Measurements from ENCODE around the gene SORBS1.

The SORBS1 gene

GRCh38 chr10:95394161-95394880, 166.8 kb downstream of the SORBS1 start:
- TF ChIP-seq, protein P1, sequence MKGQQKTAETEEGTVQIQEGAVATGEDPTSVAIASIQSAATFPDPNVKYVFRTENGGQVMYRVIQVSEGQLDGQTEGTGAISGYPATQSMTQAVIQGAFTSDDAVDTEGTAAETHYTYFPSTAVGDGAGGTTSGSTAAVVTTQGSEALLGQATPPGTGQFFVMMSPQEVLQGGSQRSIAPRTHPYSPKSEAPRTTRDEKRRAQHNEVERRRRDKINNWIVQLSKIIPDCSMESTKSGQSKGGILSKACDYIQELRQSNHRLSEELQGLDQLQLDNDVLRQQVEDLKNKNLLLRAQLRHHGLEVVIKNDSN (IDR thresholded peaks at IDR 0.05), result peak; percentile 47; the same call in 1 of the 2 replicates
- TF ChIP-seq RAD21 (IDR thresholded peaks at IDR 0.05; ENCODE audit: low read depth), result no peak

DNA sequence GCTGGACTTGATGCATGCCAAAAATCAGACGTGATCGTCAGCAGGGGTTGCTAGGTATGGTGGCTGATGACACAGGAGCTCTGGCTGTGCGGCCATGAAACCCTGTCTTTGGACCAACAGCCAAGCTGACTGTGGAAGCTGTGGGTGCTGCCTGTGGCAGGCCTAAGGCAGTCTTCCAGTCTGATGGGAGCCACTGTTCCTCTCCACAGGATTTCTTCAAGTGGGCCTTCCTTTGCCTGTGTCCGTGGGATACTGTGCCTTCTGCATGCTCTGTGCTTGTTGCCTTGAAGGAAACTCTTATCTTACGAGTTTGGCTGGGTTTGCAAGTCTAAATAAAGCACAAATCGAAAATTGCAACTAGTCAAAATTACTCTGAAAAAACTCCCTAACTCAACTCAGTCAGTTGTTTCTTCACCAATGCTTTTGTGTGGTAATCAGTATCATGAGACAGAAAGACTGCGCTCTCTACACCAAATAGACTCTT, 168.4 kb downstream of the SORBS1 start:
- TF ChIP-seq, protein P2, sequence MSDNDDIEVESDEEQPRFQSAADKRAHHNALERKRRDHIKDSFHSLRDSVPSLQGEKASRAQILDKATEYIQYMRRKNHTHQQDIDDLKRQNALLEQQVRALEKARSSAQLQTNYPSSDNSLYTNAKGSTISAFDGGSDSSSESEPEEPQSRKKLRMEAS (IDR thresholded peaks at IDR 0.05), result no peak
- TF ChIP-seq, protein P1 (IDR thresholded peaks at IDR 0.05), result no peak
- TF ChIP-seq CEBPB (IDR thresholded peaks at IDR 0.05) (no peak), ZBTB7A (IDR thresholded peaks at IDR 0.05; ENCODE audit: low read depth) (no peak), TCF12 (IDR thresholded peaks at IDR 0.05; ENCODE audit: low read depth) (no peak), RAD21 (IDR thresholded peaks at IDR 0.05; ENCODE audit: low read depth) (no peak), CREB1 (IDR thresholded peaks at IDR 0.05; ENCODE audit: low read depth) (no peak)

GRCh38 chr10:95392217-95392584, 169.0 kb downstream of the SORBS1 start:
- TF ChIP-seq EGR1 (IDR thresholded peaks at IDR 0.05), result no peak
- no peak for TF ChIP-seq YY1 (IDR thresholded peaks at IDR 0.05; ENCODE audit: low read depth)
- no peak for TF ChIP-seq TCF12 (IDR thresholded peaks at IDR 0.05; ENCODE audit: low read depth)
- no peak for TF ChIP-seq CEBPB (IDR thresholded peaks at IDR 0.05)
- no peak for TF ChIP-seq FOXM1 (IDR thresholded peaks at IDR 0.05; ENCODE audit: borderline replicate concordance, low read depth)

GRCh38 chr10:95391581-95392216, 169.5 kb downstream of the SORBS1 start:
- no peak for TF ChIP-seq EP300 (IDR thresholded peaks at IDR 0.05; ENCODE audit: borderline replicate concordance)
- TF ChIP-seq, protein P2 (IDR thresholded peaks at IDR 0.05), result no peak
- TF ChIP-seq FOXM1 (IDR thresholded peaks at IDR 0.05; ENCODE audit: borderline replicate concordance, low read depth), result no peak
- TF ChIP-seq NFIC (IDR thresholded peaks at IDR 0.05), result no peak
- TF ChIP-seq REST (IDR thresholded peaks at IDR 0.05; ENCODE audit: low read depth), result peak; percentile 91
- no peak for TF ChIP-seq CEBPB (IDR thresholded peaks at IDR 0.05)
- no peak for TF ChIP-seq YY1 (IDR thresholded peaks at IDR 0.05; ENCODE audit: low read depth)
- TF ChIP-seq, protein P1 (IDR thresholded peaks at IDR 0.05), result no peak; the same call in 1 of the 2 replicates
- no peak for TF ChIP-seq TCF12 (IDR thresholded peaks at IDR 0.05; ENCODE audit: low read depth)
- TF ChIP-seq TEAD4 (IDR thresholded peaks at IDR 0.05), result 0 out of 2 replicates have a peak, but pooled peaks have one; percentile 22
- TF ChIP-seq RAD21 (IDR thresholded peaks at IDR 0.05; ENCODE audit: low read depth), result peak; percentile 21; the same call in 1 of the 2 replicates
- TF ChIP-seq EGR1 (IDR thresholded peaks at IDR 0.05), result no peak
- no peak for TF ChIP-seq CREB1 (IDR thresholded peaks at IDR 0.05; ENCODE audit: low read depth)
- TF ChIP-seq TAF1 (IDR thresholded peaks at IDR 0.05; ENCODE audit: low read depth), result no peak
- no peak for TF ChIP-seq ZBTB7A (IDR thresholded peaks at IDR 0.05; ENCODE audit: low read depth)

DNA sequence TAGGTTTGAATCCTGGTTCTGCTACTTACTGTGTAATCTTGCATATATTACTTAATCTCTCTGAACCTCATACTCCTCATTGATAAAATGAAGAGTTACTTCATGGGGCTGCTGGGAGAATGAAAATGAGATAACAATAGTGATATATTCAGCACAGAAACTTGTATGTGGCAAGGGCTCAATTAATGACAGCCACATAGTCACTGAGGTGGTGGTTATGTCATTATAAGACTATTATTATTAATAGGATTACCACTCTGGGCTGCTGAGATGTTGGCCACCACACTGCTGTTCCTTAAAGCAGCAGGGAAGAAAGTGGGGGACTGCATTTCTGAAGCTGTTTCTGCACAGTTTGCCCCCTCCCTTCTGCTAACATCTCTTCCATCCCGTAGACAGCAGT, 170.0 kb downstream of the SORBS1 start:
- TF ChIP-seq REST (IDR thresholded peaks at IDR 0.05; ENCODE audit: low read depth) (no peak), ZBTB7A (IDR thresholded peaks at IDR 0.05; ENCODE audit: low read depth) (no peak), EGR1 (IDR thresholded peaks at IDR 0.05) (no peak), TEAD4 (IDR thresholded peaks at IDR 0.05) (no peak), CEBPB (IDR thresholded peaks at IDR 0.05) (no peak), NFIC (IDR thresholded peaks at IDR 0.05) (no peak), TCF12 (IDR thresholded peaks at IDR 0.05; ENCODE audit: low read depth) (no peak), CREB1 (IDR thresholded peaks at IDR 0.05; ENCODE audit: low read depth) (no peak), TAF1 (IDR thresholded peaks at IDR 0.05; ENCODE audit: low read depth) (no peak), RAD21 (IDR thresholded peaks at IDR 0.05; ENCODE audit: low read depth) (no peak), EP300 (IDR thresholded peaks at IDR 0.05; ENCODE audit: borderline replicate concordance) (no peak), YY1 (IDR thresholded peaks at IDR 0.05; ENCODE audit: low read depth) (no peak), FOXM1 (IDR thresholded peaks at IDR 0.05; ENCODE audit: borderline replicate concordance, low read depth) (no peak)
- TF ChIP-seq, protein P2 (IDR thresholded peaks at IDR 0.05), result no peak
- TF ChIP-seq, protein P1 (IDR thresholded peaks at IDR 0.05), result no peak

Measured in Ishikawa (cell line).